Neuronal stem cell (in vitro differentiated cells): ENCODE measurements around the gene ADRA1B.

ENCODE experiments used
- DNase-seq: peaks from one replicate; pipeline ENCODE4 v3.0.0-alpha.2; 2013; ENCODE audit warnings: low spot score
- H2AFZ ChIP-seq: one replicate; pipeline ENCODE4 v1.6.1; 2013; ENCODE audit warnings: mild to moderate bottlenecking, low read length, inconsistent platforms
- H2AK5ac ChIP-seq: 2 replicates; pipeline ENCODE4 v1.6.1; 2013; ENCODE audit warnings: low read depth, mild to moderate bottlenecking, inconsistent platforms, low read length, moderate library complexity, mixed read lengths
- H2BK120ac ChIP-seq: 2 replicates; pipeline ENCODE4 v1.6.1; 2013; ENCODE audit warnings: low read depth, mild to moderate bottlenecking, inconsistent platforms, low read length, moderate library complexity, mixed read lengths
- H2BK12ac ChIP-seq: one replicate; pipeline ENCODE4 v1.6.1; 2013; ENCODE audit warnings: low read length, inconsistent platforms
- H2BK15ac ChIP-seq: 2 replicates; pipeline ENCODE4 v1.6.1; 2013; ENCODE audit warnings: mild to moderate bottlenecking, low read length, inconsistent platforms, mixed read lengths
- H2BK5ac ChIP-seq: one replicate; pipeline ENCODE4 v1.6.1; 2013; ENCODE audit warnings: inconsistent platforms, mild to moderate bottlenecking, low read length, moderate library complexity
- H3K14ac ChIP-seq: one replicate; pipeline ENCODE4 v1.6.1; 2013; ENCODE audit warnings: low read length, inconsistent platforms
- H3K18ac ChIP-seq: 2 replicates; pipeline ENCODE4 v1.6.1; 2013; ENCODE audit warnings: low read length, inconsistent platforms
- H3K23ac ChIP-seq: 2 replicates; pipeline ENCODE4 v1.6.1; 2013; ENCODE audit warnings: low read depth, mild to moderate bottlenecking, mixed read lengths, low read length, inconsistent platforms; ENCODE audit not compliant: poor library complexity
- H3K27ac ChIP-seq: replicated peaks from 3 replicates; pipeline ENCODE4 v1.5.1; 2013; ENCODE audit warnings: low read length, inconsistent platforms
- H3K27me3 ChIP-seq, 3 experiments: 2 replicates each; pipeline ENCODE4 v1.6.1; 2013; ENCODE audit warnings: low read length in 3 of 3, mild to moderate bottlenecking in 2 of 3, inconsistent platforms in 1 of 3, low read depth in 1 of 3, mixed read lengths in 1 of 3, moderate library complexity in 1 of 3; ENCODE audit not compliant: control insufficient read depth in 3 of 3, insufficient read depth in 3 of 3
- H3K36me3 ChIP-seq, 2 donors: replicated peaks in 1 of 2; 2 replicates each; pipeline ENCODE4 v1.6.1; 2013; ENCODE audit warnings: low read length in 2 of 2; ENCODE audit not compliant: control insufficient read depth in 2 of 2, insufficient read depth in 2 of 2
- H3K4ac ChIP-seq: 2 replicates; pipeline ENCODE4 v1.6.1; 2013; ENCODE audit warnings: inconsistent platforms, mild to moderate bottlenecking, low read length, moderate library complexity
- H3K4me1 ChIP-seq, 2 donors: 1 replicate in 1 of 2; 2 replicates in 1 of 2; pipeline ENCODE4 v1.6.1; 2013; ENCODE audit warnings: low read length in 2 of 2, low read depth in 1 of 2; ENCODE audit not compliant: control insufficient read depth in 2 of 2, insufficient read depth in 1 of 2
- H3K4me2 ChIP-seq: one replicate; pipeline ENCODE4 v1.6.1; 2013; ENCODE audit warnings: mild to moderate bottlenecking, low read length, inconsistent platforms; ENCODE audit not compliant: insufficient read depth, poor library complexity, severe bottlenecking
- H3K4me3 ChIP-seq, 2 donors: 2 replicates each; pipeline ENCODE4 v1.5.1; 2013; ENCODE audit warnings: low read length in 2 of 2, mild to moderate bottlenecking in 2 of 2, inconsistent platforms in 1 of 2, moderate library complexity in 1 of 2
- H3K79me1 ChIP-seq: one replicate; pipeline ENCODE4 v1.6.1; 2013; ENCODE audit warnings: low read depth, mild to moderate bottlenecking, inconsistent platforms, low read length, moderate library complexity
- H3K9ac ChIP-seq: one replicate; pipeline ENCODE4 v1.6.1; 2013; ENCODE audit warnings: mild to moderate bottlenecking, low read depth, low read length, inconsistent platforms; ENCODE audit not compliant: poor library complexity
- H3K9me3 ChIP-seq, 2 donors: replicated peaks in 1 of 2; 2 replicates each; pipeline versions ENCODE3 to v1.6.1; 2013; ENCODE audit warnings: low read length in 2 of 2, mild to moderate bottlenecking in 2 of 2, inconsistent platforms in 1 of 2, low read depth in 1 of 2, mixed read lengths in 1 of 2, moderate library complexity in 1 of 2; ENCODE audit not compliant: control insufficient read depth in 2 of 2, insufficient read depth in 1 of 2
- H4K8ac ChIP-seq: one replicate; pipeline ENCODE4 v1.6.1; 2013; ENCODE audit warnings: low read depth, mild to moderate bottlenecking, inconsistent platforms, low read length, moderate library complexity
- H4K91ac ChIP-seq: one replicate; pipeline ENCODE4 v1.6.1; 2013; ENCODE audit warnings: low read length, low read depth, mild to moderate bottlenecking, inconsistent platforms; ENCODE audit not compliant: poor library complexity
- WGBS, 2 donors: extraction: QIAGEN DNeasy Blood & Tissue Kit; methylation state at CpG; one replicate each; pipeline ENCODE4 v1.1.7; 2013; ENCODE audit warnings: missing lambda C conversion rate in 2 of 2, mixed read lengths in 1 of 2; ENCODE audit not compliant: insufficient read length in 2 of 2, insufficient replicate concordance in 1 of 2; ENCODE audit errors: extremely low coverage in 2 of 2; 5-methylcytosine and 5-hydroxymethylcytosine counted together

The ADRA1B gene

DNA sequence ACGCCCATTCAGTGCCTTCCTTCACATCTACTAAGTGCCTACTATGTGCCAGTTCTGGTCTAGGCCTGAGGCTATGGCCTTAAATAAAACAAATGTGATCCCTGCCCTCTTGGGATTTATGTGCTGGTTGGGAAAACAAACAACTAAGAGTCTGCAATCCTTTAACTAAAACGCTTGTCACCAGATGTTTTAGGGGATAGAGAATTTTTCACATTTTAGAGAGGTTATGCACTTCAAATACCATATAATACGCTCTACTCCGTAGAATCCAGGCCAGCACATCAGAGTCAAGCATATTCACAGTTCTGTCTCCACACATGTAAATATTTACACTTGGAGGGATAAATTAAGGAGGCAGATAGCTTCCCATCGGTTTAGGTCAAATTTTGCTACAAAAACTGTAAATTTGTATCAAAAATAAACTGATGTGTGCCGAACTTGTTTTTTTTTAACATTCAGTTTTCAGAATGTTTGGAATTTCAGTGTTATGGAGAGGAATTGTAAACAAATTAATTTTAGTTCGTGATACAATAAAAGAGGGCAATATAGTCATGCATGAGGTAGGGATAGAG lies 22.0 kb upstream of the ADRA1B start:
- H3K36me3 ChIP-seq, result no peaks in the 10 kb centered on the region
- no peak overlapping the region for H2BK12ac ChIP-seq
- no peaks in the 10 kb centered on the region for H3K79me1 ChIP-seq
- no peak overlapping the region for H3K4me3 ChIP-seq
- H3K9me3 ChIP-seq, result no peaks in the 10 kb centered on the region
- H4K8ac ChIP-seq, result no peak overlapping the region
- no peak overlapping the region for H3K14ac ChIP-seq
- H2AK5ac ChIP-seq, result no peak overlapping the region
- no CpG with 5 or more reads among the region's 7 CpGs for WGBS, 2 donors
- no peak overlapping the region for H2AFZ ChIP-seq
- H3K27ac ChIP-seq, result no peak overlapping the region
- no peak overlapping the region for H3K23ac ChIP-seq
- no peak overlapping the region for H3K4me2 ChIP-seq
- H2BK15ac ChIP-seq, result no peak overlapping the region
- no peak overlapping the region for H2BK5ac ChIP-seq
- no peaks in the 10 kb centered on the region for H3K27me3 ChIP-seq
- H3K4me1 ChIP-seq, result peaks cover 0 to 3% of the 10 kb centered on the region in 2 donors
- no peak overlapping the region for H2BK120ac ChIP-seq
- no peak for DNase-seq
- no peak overlapping the region for H4K91ac ChIP-seq
- H3K4ac ChIP-seq, result no peak overlapping the region
- no peak overlapping the region for H3K9ac ChIP-seq
- H3K18ac ChIP-seq, result no peak overlapping the region

DNA sequence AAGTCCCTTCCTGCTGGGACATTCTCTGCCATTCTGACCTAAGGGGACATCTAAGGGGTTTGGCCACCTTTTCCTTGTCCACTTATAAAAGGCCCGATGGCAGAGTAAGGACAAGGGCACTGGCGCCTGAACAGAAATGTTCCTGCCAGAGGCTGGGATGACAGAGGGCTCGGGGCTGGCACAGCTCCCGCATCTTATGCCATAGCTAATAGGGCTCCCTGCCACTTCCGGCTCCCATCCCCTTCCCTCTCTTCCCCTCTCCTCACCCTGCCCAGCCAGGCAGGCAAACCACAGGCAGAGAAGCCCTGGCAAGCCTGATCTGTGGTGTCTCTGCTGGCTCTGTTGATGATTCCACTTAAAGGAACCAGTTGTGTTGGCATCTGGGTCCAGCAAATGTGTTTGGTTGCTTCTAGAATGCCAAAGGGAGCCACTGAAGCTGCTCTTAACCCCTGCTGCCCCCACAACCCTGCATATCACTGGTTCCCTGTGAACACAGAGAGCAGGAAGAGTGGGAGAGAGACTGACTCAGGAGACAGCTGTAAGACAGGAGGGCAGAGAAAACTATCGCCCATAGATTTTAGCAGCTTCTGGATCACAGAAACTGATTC lies 18.4 kb upstream of the ADRA1B start:
- Histone ChIP-seq H4K8ac (no peak overlapping the region), H3K18ac (peak overlapping the region; percentile 23), H3K14ac (no peak overlapping the region), H2AK5ac (no peak overlapping the region), H3K9ac (no peak overlapping the region), H3K79me1 (no peaks in the 10 kb centered on the region), H3K23ac (no peak overlapping the region), H2BK120ac (no peak overlapping the region), H3K27me3 (no peaks in the 10 kb centered on the region), H3K27ac (no peak overlapping the region), H3K36me3 (no peaks in the 10 kb centered on the region), H3K4me2 (no peak overlapping the region), H2BK5ac (no peak overlapping the region), H4K91ac (no peak overlapping the region), H3K9me3 (no peaks in the 10 kb centered on the region), H3K4me3 (no peak overlapping the region), H3K4me1 (peaks cover 2 to 6% of the 10 kb centered on the region in 2 donors), H2BK12ac (no peak overlapping the region), H3K4ac (no peak overlapping the region), H2AFZ (no peak overlapping the region), H2BK15ac (no peak overlapping the region)
- DNase-seq, result no peak
- WGBS, 2 donors, result no CpG with 5 or more reads among the region's 6 CpGs

DNA sequence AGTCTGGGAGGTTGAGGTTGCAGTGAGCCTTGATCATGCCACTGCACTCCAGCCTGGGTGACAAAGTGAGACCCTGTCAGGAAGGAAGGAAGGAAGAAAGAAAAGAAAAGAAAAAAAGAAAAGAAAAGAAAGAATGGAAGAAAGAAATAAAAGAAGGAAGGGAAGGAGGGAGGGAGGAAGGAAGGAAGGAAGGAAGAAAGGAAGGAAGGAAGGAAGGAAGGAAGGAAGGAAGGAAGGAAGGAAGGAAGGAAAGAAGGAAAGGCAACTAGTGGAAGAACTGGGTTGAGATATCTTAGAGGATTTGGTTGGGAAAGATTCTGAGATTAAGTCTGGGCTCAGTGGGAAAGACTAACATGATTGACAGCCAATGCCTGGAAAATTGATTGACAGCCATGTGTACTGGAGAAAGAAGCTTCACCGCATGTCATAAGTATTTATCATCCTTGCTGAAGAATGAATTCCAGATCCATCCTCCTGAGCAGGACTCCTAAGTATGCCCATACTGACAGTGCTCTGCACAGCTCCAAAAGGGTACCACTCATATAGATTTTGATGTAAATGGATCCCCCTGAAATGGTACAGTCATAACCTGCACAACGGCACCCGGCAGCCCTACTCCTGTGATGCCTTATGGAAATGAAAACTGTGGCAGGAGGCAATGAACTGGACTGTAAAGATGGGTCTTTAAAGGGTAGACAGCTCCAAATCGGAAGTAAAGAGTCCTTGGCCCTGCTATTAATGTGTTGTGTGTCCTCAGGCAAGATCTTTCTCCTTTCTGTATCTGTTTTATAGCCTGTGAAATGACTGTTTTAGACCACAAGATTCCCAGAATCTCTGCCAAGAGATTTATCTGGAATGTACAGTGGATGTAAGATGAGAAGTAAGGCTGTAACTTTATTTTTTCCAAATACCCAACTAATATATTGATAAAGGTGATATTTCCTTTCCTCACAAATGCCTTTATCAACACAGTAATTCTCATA lies 16.9 kb upstream of the ADRA1B start:
- Histone ChIP-seq H3K18ac (no peak overlapping the region), H2BK15ac (no peak overlapping the region), H4K91ac (no peak overlapping the region), H3K27me3 (no peaks in the 10 kb centered on the region), H2BK120ac (no peak overlapping the region), H2BK12ac (no peak overlapping the region), H2BK5ac (no peak overlapping the region), H4K8ac (no peak overlapping the region), H3K27ac (no peak overlapping the region), H3K4me1 (peaks cover 2 to 6% of the 10 kb centered on the region in 2 donors), H3K4me3 (no peak overlapping the region), H2AK5ac (no peak overlapping the region), H3K23ac (no peak overlapping the region), H3K14ac (no peak overlapping the region), H2AFZ (no peak overlapping the region), H3K4me2 (no peak overlapping the region), H3K79me1 (no peaks in the 10 kb centered on the region), H3K9me3 (no peaks in the 10 kb centered on the region), H3K36me3 (no peaks in the 10 kb centered on the region), H3K4ac (no peak overlapping the region), H3K9ac (no peak overlapping the region)
- no peak for DNase-seq
- WGBS, 2 donors, result no CpG with 5 or more reads among the region's 4 CpGs

DNA sequence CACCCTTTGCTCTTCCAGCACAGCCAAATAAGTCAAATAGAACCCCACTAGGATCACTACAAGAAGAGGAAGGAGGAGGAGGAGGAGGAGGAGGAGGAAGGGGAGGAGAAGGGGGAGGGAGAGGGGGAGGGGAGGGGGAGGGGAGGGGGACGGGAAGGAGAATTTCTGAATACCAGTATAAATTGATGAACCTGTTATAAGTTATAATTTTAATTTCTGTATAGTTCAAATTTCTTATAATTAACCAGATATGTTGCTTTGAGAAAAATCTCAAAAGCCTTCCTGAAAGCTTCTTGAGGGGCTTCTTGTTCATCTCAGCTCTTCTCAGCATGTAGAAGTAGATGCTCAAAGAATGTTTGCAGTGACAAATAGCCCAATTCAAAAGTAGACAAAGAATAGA lies 15.0 kb upstream of the ADRA1B start:
- no peak overlapping the region for H2AK5ac ChIP-seq

More for the DNA sequence above, 15.0 kb upstream of the ADRA1B start:
- H2AFZ ChIP-seq, result no peak overlapping the region
- no peak overlapping the region for H2BK120ac ChIP-seq
- H2BK5ac ChIP-seq, result no peak overlapping the region
- H3K18ac ChIP-seq, result no peak overlapping the region
- H4K8ac ChIP-seq, result no peak overlapping the region
- no peak overlapping the region for H3K4me3 ChIP-seq
- no peak overlapping the region for H3K4ac ChIP-seq
- H3K9me3 ChIP-seq, result no peaks in the 10 kb centered on the region
- H3K27me3 ChIP-seq, result no peaks in the 10 kb centered on the region
- WGBS, 2 donors, result no CpG with 5 or more reads among the region's 1 CpG
- no peak for DNase-seq
- no peak overlapping the region for H4K91ac ChIP-seq
- no peak overlapping the region for H3K23ac ChIP-seq
- H2BK15ac ChIP-seq, result no peak overlapping the region
- H3K4me1 ChIP-seq, result peaks cover 2 to 6% of the 10 kb centered on the region in 2 donors
- no peak overlapping the region for H3K27ac ChIP-seq
- no peak overlapping the region for H3K14ac ChIP-seq
- H3K79me1 ChIP-seq, result no peaks in the 10 kb centered on the region
- H3K36me3 ChIP-seq, result no peaks in the 10 kb centered on the region
- no peak overlapping the region for H3K4me2 ChIP-seq
- H2BK12ac ChIP-seq, result no peak overlapping the region
- no peak overlapping the region for H3K9ac ChIP-seq
